ENCODE results near the gene RFPL1.
"Not testable (repeated sequence)": the region's sequence is repeated elsewhere in the genome, so short reads cannot be mapped to it uniquely, and the experiment has no call there.

The RFPL1 gene
- total RNA-seq: 0 reads per million in 2 donors

DNA sequence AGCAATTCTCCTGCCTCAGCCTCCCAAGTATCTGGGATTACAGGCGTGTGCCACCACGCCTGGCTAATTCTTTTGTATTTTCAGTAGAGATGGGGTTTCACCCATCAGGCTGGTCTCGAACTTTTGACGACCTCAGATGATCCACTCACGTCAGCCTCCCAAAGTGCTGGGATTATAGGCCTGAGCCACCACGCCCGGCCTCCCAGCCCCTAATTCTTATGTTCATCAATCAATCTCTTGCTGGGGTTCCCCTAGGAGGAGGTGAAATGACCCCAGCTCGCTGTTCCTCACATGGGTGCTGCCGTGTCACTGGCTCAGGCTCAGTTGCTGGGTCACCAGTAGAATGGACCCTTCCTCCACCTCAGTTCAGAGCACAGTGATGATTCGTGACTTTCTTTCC, at the start of gene RFPL1:
Gene RFPL1, plus strand, starts transcription at position 301 of the 400 bp plus-strand sequence.
- not testable (repeated sequence) for DNase-seq

DNA sequence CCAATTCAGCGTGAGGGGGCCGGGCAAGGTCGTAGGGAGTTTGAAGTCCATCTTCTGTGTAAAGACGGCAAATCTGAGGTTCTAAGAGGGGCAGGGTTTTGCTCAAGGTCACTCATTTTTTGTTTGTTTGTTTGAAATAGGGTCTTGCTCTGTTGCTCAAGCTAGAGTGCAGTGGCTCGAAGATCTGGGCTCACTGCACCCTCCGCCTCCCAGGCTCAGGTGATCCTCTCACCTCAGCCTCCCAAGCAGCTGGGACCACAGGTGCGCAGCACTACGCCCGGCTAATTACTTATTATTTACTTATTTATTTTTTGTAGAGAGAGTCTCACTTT, 49.7 kb upstream of the RFPL1 start:
- no peak for DNase-seq

DNA sequence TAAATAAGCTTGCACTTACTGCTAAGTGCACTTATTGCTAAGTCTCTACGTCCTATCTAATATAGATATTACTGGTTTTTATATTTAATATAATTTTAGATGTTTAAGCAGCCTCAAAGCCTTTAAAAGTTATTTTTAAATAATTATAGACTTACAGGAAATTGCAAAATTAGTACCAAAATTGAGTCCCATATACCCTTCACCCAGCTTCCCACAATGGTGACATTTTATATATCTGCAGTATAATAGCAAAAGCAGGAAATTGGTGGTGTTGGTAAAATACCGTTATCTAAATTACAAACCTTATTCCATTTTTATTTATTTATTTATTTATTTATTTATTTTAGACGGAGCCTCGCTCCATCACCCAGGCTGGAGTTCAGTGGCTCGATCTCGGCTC, 48.1 kb upstream of the RFPL1 start:
- DNase-seq: no peak

DNA sequence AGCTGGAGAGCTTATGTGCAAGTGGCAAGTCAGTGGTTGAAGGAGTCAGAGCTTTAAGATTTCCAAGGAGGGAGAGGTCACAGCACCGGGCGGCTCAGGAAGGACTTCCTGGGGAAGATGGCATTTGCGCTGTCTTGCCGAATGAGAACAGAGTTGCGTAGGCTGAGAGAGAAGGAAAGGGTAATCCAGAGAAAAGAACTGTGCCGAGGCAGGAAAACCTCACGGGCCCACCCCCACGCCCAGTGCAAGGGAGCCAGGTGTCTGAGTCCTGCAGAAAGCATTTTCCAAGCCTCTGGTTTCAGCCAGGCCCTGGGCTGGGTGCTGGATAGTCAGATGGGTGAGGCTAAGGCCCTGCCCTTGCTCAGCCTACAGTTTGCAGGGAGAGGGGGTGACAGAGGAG, 46.8 kb upstream of the RFPL1 start:
- no peak for DNase-seq

DNA sequence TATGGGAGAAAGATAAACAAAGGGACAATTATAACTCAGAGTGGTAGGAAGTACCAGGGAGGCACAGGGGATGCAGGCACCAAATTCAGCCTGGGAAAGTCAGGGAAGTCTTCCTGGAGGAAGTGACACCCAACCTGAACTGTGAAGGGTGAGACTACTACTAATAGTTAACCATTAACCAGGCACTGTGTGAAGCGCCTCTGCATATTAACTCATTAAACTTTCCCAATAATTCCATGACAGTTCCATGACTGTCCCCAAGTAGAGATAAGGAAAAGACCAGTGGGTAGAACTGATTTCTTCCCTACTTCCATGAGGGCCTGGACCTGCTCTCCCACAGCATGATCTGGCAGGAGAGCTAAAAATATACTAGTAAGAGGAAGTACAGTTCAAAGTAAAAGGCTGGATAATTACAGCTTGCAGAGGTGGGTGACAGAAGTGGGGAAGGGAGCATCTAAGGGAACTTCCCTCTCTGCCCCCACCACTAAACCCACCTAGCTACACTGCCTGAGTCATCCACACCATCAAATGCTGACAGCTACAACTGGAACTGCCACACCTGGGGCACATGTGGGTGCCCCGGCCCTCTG, 45.3 kb upstream of the RFPL1 start:
- no peak for DNase-seq

DNA sequence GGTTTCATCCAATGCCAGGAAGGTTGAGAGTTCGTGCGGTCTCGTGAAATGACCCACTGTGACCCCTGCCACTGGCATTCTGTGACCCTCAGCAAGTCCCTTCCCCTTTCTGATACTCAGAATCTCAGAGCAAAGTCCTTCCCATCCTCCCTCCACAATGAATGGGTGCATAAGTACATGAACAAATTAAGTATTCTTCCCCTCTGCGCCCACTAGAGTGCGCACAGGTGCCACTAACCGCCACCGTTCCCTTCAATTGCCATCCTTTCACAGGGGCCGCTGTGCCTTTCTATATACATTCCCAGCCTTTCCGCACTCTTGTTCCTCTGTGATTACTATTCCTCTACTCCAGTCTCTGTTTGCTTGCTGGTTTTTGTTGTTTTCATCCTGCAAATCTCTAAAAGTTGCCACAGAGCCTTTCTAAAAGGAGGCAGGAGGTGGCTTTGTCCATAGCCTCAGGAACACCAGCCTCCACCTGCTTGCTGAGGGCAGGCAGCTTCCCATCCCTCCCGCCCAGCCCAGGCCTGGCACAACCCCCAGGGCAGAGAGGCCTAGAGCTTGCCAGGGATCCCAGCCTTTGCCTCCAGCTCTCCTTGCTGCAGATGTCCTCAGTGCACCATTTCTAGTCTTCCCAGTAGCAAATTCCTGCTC, 43.3 kb upstream of the RFPL1 start:
- DNase-seq: peak; percentile 41

DNA sequence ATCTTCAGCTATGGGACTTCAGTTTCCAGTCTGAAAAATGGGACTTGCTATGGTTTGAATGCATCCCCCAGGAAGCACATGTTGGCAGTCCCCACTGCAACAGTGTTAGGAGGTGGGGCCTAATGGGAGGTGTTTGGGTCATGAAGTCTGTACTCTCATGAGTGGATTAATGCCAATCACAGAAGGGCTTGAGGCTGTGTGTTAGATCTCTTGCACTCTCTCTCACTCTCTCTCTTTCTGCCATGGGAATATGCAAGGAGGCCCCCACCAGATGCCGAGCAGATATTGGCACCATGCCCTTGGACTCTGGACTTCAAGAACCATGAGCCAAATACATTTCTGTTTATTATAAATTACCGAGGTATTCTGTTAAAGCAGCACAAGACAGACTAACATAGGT, 42.3 kb upstream of the RFPL1 start:
- DNase-seq: no peak

DNA sequence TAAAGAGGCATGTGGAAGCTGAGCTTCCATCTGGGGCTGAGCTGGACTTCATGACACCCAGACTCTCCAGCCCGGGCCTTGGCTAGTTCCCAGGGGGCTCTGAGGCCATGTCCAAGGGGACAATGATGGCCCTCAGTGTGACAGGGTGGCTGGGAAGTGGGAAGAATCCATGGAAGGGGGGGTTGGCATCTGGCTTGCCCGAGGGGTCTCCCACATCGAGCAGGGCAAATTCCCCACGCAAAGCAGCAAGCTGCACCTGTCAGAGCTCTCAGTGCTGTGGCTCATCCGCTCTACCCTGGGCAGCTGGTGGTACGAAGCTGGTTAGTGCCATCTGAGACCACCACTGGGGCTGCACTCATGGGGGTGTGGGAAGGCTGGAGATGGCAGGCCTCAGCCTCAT, 40.6 kb upstream of the RFPL1 start:
- DNase-seq: no peak

DNA sequence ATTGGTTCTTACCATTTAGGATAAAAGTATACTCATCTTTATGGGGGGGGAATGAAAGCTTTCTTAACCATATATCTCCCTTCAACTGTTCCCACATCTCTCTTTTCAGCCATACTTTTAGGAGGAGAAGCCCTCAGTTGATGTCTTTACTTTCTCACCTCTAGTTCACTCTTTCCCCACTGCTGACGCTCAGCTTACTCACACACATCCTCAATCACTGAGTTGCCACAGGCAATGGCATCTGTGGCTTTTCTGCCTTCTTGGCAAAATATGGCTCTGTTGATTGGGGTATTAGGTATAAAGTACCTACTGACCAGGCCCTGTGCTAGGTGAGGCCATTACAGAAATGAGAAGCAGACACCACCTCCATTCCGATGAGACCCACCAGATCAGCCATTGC, 37.8 kb upstream of the RFPL1 start:
- DNase-seq: no peak

DNA sequence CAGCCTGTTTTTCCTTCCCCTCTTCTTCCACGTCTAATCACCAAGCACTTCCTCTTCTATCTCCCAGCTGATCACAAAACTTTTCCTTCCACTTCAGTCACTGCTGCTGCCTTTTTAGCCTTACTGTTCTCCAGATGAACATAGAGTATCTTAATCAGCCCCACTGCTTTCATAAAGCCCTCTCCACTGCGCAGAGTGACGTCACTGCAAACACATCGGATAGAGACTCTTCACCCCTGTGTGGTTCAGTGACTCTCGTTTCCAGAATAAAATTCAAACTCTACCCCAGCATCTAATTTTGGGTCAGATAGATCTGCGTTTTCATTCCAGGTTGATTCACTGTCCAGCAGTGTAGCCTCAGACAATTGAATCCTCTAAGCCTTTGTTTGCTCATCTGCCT, 36.8 kb upstream of the RFPL1 start:
- DNase-seq: not testable (repeated sequence)

DNA sequence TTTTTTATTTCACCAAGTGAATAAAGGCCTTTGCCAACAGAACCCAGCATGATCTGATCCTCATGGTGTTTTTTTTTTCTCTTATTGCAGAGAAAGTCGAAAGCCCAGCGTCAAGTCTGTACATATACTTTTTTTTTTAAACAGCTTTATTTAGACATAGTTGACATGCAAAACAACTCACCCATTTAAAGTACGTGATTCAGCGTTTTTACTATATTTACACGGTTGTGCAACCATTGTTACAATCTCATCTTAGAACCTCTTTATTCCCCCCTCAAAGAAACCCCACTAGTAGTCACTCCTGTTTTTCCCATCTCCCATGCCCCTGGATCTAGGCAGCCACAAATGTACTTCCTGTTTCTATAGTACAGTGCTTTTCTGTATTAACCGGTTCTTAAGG, 29.4 kb upstream of the RFPL1 start:
- no peak for DNase-seq

DNA sequence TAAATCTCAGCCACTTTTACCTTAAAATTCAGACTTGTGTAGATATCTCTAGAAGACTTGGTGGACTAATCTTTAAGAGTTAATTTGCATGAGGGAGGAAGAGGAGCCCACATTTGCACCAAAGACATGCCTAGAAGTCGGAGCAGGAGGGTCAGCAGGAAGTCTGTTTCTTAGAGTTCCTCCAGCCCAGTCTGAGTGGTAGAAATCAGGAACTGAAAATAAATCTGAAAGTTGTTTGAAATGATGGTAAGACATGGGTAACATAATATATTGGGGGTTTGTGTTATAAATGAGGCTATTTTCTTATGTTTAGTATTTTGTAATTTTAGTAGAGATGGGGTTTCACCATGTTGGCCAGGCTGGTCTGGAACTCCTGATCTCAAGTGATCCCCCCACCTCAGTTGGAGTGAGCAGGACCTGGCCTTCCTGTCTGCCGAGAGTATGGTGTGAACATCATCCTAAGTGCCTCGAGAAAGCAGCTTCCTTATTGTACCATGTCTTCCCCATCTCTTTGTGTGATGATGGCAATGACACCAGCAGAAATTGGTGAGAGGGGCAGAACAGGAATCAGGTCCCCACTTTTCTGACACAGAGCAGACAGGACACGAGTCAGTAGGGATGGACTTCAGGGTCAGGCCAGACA, 26.7 kb upstream of the RFPL1 start:
- DNase-seq: not testable (repeated sequence)

DNA sequence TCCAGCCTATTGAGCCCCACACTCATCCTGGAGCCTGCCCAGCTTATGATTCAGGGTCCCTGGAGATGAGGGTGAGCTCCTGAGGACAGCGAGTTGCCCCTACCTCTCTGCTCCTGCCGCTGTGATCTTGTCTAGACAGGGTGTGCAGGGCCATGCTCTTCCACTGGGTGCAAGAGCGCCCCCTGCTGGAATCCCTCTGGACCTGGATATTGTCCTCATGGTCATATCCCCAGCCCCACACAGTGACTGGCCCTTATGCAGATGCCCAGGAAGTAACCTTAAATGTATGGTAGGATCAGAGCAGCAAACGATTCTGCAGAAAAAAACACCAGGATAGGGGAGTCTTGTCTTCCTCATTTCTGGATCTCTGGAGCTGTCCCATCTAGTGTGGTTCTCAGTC, 25.6 kb upstream of the RFPL1 start:
- DNase-seq: not testable (repeated sequence)

DNA sequence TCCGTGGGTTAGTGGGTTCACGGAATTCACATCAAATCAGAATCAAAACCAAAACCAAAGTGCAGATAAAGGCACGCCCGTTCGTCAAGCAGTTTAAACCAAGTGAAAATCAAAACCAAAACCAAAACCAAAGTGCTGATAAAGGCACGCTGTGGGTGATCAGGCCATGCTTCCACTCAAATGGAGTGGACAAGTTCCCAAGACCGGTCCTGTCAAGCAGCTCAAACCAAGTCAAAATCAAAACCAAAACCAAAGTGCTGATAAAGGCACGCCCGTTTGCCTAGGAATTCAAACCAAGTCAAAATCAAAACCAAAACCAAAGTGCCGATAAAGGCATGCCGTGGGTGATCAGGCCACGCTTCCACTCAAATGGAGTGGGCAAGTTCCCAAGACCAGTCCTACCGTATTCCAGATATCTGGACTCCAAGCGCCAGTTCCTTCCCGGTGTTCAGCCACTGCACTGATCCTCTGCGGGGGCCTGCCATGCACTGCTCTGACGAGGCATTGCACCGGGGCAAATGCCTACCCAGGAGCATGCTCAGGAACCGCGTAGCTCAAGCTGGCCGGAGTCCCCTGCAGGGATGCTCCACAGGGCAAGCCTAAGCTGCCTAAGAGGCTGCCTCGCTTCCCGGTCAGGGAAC, 23.3 kb upstream of the RFPL1 start:
- DNase-seq: peak; percentile 15

DNA sequence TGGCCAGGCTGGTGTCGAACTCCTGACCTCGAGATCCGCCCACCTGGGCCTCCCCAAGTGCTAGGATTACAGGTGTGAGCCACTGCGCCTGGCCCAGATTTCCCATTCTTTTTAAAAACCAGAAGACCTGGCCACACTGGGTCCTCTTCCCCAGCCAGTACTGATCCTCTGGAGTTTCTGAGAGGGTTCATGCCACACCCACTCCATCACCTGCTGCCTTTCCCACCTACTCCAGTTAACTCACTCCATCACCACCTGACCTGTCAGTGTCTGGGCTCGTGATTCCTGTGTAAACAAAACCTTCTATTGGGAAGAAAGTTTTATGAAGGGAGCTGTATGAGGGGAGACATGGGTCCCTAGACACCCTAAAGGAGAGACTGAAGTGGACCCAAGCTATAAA, 19.7 kb upstream of the RFPL1 start:
- DNase-seq: not testable (repeated sequence)

DNA sequence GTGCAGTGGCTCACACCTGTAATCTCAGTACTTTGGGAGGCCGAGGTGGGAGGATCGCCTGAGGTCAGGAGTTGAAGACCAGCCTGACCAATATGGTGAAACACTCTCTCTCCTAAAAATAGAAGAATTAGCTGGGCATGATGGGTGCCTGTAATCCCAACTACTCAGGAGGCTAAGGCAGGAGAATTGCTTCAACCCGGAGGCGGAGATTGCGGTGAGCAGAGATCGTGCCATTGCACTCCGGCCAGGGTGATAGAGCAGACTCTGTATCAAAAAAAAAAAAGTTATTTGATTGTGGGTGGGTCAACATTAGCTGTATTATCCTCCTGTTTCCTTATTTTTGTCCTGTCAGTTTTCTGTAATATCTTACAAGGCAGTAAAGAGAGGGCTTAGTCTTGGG, 11.9 kb upstream of the RFPL1 start:
- DNase-seq: no peak

DNA sequence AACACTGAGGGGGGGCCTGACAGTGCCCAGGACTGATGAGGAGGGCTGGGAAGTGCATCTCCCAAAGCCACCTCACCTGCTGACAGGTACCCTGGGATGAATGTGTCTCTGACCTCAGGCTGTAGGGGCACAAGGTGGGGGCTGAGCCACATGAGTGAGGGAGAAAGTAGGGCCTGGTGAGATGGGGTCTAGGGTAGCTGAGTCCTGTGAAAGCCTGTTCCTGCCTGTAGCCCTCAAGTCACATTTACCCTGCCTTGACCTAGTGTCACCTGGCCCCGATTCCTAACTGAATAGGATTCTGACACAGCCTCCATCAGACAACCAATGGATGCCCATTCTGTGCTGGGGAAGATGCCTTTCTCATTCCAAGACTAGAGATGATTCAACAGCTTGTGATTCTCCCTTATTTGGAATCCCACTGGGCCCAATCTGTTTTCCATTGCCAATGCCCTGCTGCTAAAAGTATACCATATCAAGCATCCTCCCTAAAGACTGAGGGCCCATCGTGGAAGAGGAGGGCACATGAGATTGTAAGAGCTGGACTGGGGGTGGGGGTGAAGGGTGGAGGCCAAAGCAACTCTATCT, 11.1 kb upstream of the RFPL1 start:
- no peak for DNase-seq

DNA sequence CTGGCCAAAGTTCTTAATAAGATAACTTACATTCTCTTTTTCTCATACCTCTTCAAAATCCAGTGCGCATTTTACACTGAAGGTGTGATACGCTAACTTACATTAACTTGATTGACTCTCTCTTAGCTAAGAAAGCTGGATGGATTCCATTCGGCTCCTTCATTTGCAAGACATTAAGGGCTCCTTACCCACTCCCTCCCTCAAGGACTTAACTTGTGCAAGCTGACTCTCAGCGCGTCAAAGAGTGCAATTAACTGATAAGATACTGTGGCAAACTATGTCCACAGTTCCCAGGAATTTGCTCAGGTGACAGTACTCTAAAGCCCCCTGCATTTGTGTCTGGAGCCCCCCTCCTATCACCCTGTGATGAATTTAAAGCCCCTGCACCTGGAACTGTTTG, 6.4 kb upstream of the RFPL1 start:
- no peak for DNase-seq

DNA sequence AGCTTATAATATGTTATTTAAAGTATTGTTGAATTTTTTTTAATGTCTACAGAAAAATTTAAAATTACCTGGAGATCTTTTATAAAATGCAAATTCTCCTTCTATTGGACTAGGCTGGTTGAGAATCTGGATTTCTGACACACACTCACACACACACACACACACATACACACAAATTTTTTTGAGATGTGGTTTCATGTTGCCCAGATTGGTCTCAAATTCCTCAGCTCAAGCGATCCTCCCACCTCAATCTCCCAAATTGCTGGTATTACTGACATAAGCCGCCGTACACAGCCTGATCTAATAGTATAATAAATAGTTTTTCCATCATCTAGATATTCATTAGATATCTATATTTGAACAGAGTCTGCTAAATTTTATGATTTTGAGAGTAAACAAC, 4.5 kb upstream of the RFPL1 start:
- no peak for DNase-seq

DNA sequence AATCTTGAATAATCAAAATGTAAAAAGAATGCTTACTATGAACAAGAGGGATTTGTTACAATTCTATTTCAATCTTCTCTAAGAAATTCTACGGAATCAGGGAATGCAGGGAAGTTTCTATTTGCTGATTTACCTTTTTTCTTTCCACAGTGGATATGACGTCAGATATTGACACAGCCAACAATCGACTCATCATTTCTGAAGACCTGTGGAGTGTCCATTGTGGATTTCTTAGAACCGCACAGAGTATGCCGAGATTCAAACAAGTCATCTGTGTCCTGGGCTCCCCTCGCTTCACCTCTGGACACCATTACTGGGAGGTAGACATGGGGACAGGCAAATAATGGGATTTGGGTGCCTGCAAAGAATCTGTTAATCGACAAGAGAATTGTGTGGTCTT, 4.1 kb upstream of the RFPL1 start:
- DNase-seq: no peak

DNA sequence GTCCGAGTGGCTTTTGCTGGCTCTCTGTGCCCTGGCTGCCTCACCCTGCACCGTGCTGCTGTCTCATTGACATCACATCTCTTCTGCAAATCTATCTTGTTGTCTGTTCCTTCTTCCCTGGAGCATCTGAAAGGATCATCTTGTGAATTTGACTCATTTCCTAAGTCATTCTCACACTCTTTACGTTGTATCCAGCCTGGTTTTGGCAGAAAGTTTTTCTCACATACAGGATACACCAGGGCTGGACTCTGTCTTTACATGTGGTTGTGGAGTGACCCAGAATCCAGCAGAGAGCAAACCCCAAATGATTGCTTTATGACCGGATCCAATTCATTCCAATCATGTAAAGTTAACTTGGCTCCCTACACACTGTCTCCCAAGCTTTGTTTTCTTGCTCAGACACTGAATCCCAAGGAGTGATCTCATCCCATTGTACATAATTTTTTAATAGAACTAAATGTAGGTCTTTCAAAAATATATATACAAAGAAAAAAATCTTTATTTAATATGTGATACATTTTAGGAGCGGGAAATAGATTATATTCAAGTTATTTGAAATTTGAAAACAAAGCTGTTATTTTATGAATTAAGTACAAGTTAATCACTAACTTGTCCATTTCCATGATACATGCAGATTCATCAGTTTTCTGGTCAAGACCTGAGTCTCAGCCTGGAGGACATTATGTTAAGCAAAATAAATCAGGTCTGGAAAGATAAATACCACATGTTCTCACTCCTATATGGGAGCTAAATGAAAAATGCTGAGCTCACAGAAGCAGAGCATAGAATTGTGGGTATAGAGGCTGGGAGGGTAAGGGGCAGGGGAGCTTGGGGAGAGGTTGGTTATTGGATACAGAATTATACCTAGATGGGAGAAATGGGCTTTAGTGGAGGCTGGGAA, 2.9 kb upstream of the RFPL1 start:
- no peak for DNase-seq

DNA sequence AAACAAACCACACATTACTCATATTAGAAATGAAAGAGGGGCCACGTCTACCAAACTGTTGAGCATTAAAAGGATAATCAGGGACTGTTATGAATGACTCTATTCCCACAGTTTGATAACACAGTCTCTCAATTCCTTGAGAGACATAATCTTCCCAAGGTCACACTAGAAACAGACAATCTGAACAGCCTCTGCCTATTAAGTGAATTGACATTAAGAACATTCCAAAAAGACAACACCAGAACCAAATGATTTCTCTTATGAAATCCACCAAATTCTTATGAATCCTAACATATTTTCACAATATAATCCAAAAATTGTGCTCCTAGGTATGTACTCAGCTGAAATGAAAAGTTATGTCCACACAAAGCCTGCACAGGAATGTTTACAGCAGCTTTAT, 4.6 kb downstream of the RFPL1 start:
- DNase-seq: no peak

DNA sequence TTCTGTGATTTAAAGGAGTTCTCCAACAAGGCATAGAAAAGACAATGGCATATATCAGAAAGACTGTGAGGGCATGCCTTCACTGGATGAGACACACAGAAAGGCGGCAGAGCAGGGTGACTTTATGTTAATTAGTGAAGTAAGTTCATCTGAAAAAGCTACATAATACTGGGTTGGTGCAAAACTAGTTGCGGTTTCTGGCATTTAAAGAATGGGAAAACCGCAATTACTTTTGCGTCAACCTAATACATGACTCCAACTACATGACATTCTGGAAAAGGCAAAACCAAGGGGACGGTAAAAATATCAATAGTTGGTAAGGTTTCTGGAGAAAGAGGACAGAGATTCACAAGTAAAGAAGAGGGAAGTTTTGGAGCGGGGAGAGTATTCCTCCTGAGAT, 5.1 kb downstream of the RFPL1 start:
- DNase-seq: no peak
